ENCODE measurements around the gene SMAP2.

Gene SMAP2

GRCh38 chr1:40421431-40422384 lies 48.2 kb downstream of the SMAP2 start:
- no peak for DNase-seq (ENCODE audit: low read depth, low spot score)

GRCh38 chr1:40422630-40423263 lies 49.2 kb downstream of the SMAP2 start:
- no peak for DNase-seq (ENCODE audit: low read depth, low spot score)

GRCh38 chr1:40423264-40423642 lies 49.7 kb downstream of the SMAP2 start:
- no peak for DNase-seq (ENCODE audit: low read depth, low spot score)

GRCh38 chr1:40423951-40424618 lies 50.6 kb downstream of the SMAP2 start:
- no peak for DNase-seq (ENCODE audit: low read depth, low spot score)

GRCh38 chr1:40425198-40425597 lies 51.7 kb downstream of the SMAP2 start:
- no peak for DNase-seq (ENCODE audit: low read depth, low spot score)

- DNase-seq (ENCODE audit: low read depth, low spot score), result no peak
Observed at GRCh38 chr1:40431385-40431784, 57.9 kb downstream of the SMAP2 start.

- DNase-seq (ENCODE audit: low read depth, low spot score), result no peak
Observed at GRCh38 chr1:40432644-40433390, 59.3 kb downstream of the SMAP2 start.

GRCh38 chr1:40435471-40435870 lies 61.9 kb downstream of the SMAP2 start:
- DNase-seq (ENCODE audit: low read depth, low spot score), result no peak

GRCh38 chr1:40435876-40436275 lies 62.3 kb downstream of the SMAP2 start:
- DNase-seq (ENCODE audit: low read depth, low spot score), result no peak

- no peak for DNase-seq (ENCODE audit: low read depth, low spot score)
Observed at GRCh38 chr1:40438391-40439015, 65.0 kb downstream of the SMAP2 start.

- DNase-seq (ENCODE audit: low read depth, low spot score), result no peak
Observed at GRCh38 chr1:40439247-40439646, 65.7 kb downstream of the SMAP2 start.

- DNase-seq (ENCODE audit: low read depth, low spot score), result peak; percentile 45
Observed at GRCh38 chr1:40449684-40450494, 76.4 kb downstream of the SMAP2 start, which contains the start of gene ZFP69B. Gene ZFP69B (plus strand): TSS chr1:40450476. CDS start chr1:40450962, 486 bp downstream.

- DNase-seq (ENCODE audit: low read depth, low spot score), result peak; percentile 8
Observed at GRCh38 chr1:40450495-40451237, 77.1 kb downstream of the SMAP2 start.

- DNase-seq (ENCODE audit: low read depth, low spot score), result no peak
Observed at GRCh38 chr1:40451238-40451585, 77.7 kb downstream of the SMAP2 start.

- no peak for DNase-seq (ENCODE audit: low read depth, low spot score)
Observed at GRCh38 chr1:40454873-40455272, 81.3 kb downstream of the SMAP2 start.

GRCh38 chr1:40462956-40463590 lies 89.5 kb downstream of the SMAP2 start:
- DNase-seq (ENCODE audit: low read depth, low spot score), result no peak

- no peak for DNase-seq (ENCODE audit: low read depth, low spot score)
Observed at GRCh38 chr1:40469327-40469726, 95.8 kb downstream of the SMAP2 start.
